Measurements from ENCODE around the gene ZNF366.
"Not testable (repeated sequence)": the region's sequence is repeated elsewhere in the genome, so short reads cannot be mapped to it uniquely, and the experiment has no call there.

ZNF366 gene

DNA sequence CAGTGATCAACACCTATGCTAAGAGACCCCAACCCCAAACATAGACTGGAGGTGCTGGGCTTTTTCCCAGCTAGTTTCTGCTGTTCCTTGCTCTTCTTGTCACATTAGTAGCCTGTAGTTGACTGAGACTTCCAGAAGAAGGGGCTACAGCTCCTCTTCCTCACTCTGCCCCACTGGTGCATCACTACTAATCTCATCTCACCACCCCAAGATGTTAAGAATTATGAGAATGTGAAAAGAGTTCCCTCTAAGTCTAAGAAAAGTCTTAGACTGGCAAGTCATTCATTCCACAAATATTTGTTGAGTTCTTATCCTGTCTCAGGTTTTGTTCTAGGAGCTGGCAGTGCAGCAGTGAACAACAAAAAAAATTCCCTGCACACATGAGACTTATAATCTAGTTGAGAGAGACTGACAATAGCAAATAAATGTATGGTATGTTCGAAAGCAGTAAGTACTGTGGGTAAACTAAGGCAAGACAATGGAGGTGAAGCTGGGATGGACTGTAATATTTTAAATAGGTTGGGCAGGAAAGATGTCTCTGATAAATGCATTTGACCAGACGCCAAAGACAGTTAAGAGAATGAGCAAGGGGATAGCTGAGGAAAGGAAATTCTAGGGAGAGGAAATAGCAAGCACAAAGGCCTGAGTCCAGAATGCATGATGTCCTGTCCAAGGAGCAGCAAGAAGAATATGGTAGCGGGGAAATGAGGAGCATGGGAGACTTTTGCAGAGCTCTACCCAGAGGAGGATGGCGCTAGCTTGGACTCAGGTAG lies 94.7 kb downstream of the ZNF366 start:
- no peak for DNase-seq (ENCODE audit: low spot score)
- TF ChIP-seq CTCF (IDR thresholded peaks at IDR 0.05), result no peak
- H3K27ac ChIP-seq, result no peak overlapping the region
- H3K4me3 ChIP-seq, result no peak overlapping the region

DNA sequence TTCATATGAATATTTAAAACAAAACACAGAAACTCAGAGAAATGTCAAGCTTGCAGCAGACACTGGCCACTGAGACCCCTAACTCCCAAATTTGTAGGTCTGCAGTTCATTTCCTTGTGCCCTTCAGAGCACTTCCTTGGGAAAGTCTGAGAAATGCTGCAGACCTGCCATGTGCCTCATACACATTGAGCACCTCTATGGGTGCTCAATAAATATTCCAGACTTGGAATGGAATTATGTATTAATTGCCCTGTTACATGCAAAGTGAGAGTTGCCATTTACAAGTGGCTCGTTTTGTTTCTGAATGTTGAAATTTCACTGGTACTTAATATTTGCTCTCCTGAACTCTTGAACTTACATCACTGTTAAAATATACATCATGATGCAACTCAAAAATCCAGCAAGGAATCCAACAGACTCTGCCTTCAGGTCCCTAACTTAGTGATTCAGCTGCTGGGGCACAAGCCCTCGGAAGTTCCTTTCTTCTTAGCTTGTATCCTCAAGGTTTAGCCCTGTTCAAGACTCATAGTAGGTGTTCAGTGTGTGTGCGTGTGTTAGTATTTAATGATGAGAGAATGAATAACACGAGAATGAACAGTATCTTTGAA lies 96.4 kb downstream of the ZNF366 start:
- Histone ChIP-seq H3K27ac (no peak overlapping the region), H3K4me3 (no peak overlapping the region)
- no peak for DNase-seq (ENCODE audit: low spot score)
- no peak for TF ChIP-seq CTCF (IDR thresholded peaks at IDR 0.05)

- H3K4me3 ChIP-seq, result no peak overlapping the region
- no peak for DNase-seq (ENCODE audit: low spot score)
- H3K27ac ChIP-seq, result no peak overlapping the region
- TF ChIP-seq CTCF (IDR thresholded peaks at IDR 0.05), result no peak
Measured at GRCh38 chr5:72408603-72409002, 98.6 kb downstream of the ZNF366 start.

- H3K4me3 ChIP-seq, result no peak overlapping the region
- DNase-seq (ENCODE audit: low spot score), result no peak
- H3K27ac ChIP-seq, result no peak overlapping the region
- TF ChIP-seq CTCF (IDR thresholded peaks at IDR 0.05), result no peak
Measured at GRCh38 chr5:72408127-72408526, 99.1 kb downstream of the ZNF366 start.

GRCh38 chr5:72407541-72407940 lies 99.7 kb downstream of the ZNF366 start:
- DNase-seq (ENCODE audit: low spot score), result no peak
- TF ChIP-seq CTCF (IDR thresholded peaks at IDR 0.05), result no peak
- Histone ChIP-seq H3K4me3 (no peak overlapping the region), H3K27ac (no peak overlapping the region)

- Histone ChIP-seq H3K27ac (no peak overlapping the region), H3K4me3 (no peak overlapping the region)
- no peak for DNase-seq (ENCODE audit: low spot score)
- no peak for TF ChIP-seq CTCF (IDR thresholded peaks at IDR 0.05)
Measured at GRCh38 chr5:72407078-72407477, 100.1 kb downstream of the ZNF366 start.

DNA sequence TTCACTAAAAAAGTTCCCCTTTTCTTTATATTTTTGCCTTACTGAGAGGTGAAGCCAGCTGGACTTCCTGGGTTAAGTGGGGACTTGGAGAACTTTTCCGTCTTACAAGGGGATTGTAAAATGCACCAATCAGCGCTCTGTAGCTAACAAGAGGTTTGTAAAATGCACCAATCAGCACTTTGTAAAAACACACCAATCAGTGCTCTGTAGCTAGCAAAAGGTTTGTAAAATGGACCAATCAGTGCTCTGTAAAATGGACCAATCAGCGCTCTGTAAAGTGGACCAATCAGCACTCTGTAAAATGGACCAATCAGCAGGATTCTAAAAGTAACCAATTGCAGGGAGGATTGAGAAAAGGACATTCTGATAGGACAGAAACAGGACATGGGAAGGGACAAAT lies 102.4 kb downstream of the ZNF366 start:
- DNase-seq (ENCODE audit: low spot score); H3K27ac ChIP-seq; H3K4me3 ChIP-seq: not testable (repeated sequence)

All from coronary artery (tissue), 2 donors.